HEK293 (cell line): ENCODE results near the gene PRC1.
A peak's percentile ranks its signal among the peaks of the same experiment; 100 is the strongest.

Experiments used
- CTCF ChIA-PET: fragments of 350-600 bp; formaldehyde crosslinking; extraction: SDS; loops from one replicate; lab custom pipeline; 2021; ENCODE audit warnings: antibody characterized with exemption; lab: Yijun Ruan, JAX
- POLR2A ChIA-PET: fragments of 300-600 bp; formaldehyde crosslinking; extraction: SDS; loops from one replicate; lab custom pipeline; 2020; ENCODE audit warnings: antibody characterized with exemption, inconsistent platforms; lab: Yijun Ruan, JAX
- H3K27ac ChIP-seq: fragments of 200-500 bp; sonication (Bioruptor generic); 2 replicates; pipeline ENCODE4 v1.5.1; 2014; ENCODE audit warnings: low read depth, low read length, control low read depth, inconsistent platforms; ENCODE audit errors: extremely low read depth
- H3K36me3 ChIP-seq, 2 experiments: fragments of 200-500 bp in 1 of 2; sonication (Bioruptor generic) in 1 of 2; 1 replicate in 1 of 2; 2 replicates in 1 of 2; pipeline ENCODE4 v1.5.1; 2014 to 2017; ENCODE audit warnings: inconsistent platforms in 2 of 2, low read length in 2 of 2; ENCODE audit not compliant: control insufficient read depth in 2 of 2, insufficient read depth in 1 of 2
- H3K4me1 ChIP-seq: fragments of 200-500 bp; sonication (Bioruptor generic); 2 replicates; pipeline ENCODE4 v1.5.1; 2014; ENCODE audit warnings: mild to moderate bottlenecking, low read length, inconsistent platforms; ENCODE audit not compliant: control insufficient read depth, insufficient read depth
- H3K4me3 ChIP-seq: 2 replicates; pipeline ENCODE4 v1.5.1; 2011; ENCODE audit warnings: low read depth, mild to moderate bottlenecking, control low read depth, low read length, moderate library complexity
- H3K9me3 ChIP-seq: fragments of 200-500 bp; sonication (Bioruptor generic); 2 replicates; pipeline ENCODE4 v1.5.1; 2014; ENCODE audit warnings: low read depth, low read length, inconsistent platforms; ENCODE audit not compliant: control insufficient read depth, insufficient read depth
- FEZF1 ChIP-seq: fragments of 450-650 bp; formaldehyde crosslinking; IDR thresholded peaks from 2 replicates; pipeline ENCODE4 v1.5.1; 2016; ENCODE audit warnings: missing biosample characterization, missing genetic modification characterization
- GFI1B ChIP-seq: fragments of 450-650 bp; formaldehyde crosslinking; IDR thresholded peaks from 2 replicates; pipeline ENCODE4 v1.5.1; 2016; ENCODE audit warnings: missing biosample characterization, missing genetic modification characterization
- HOXC10 ChIP-seq: sonication (generic); formaldehyde crosslinking; IDR thresholded peaks from 2 replicates; pipeline ENCODE4 v1.8.1; 2023; ENCODE audit warnings: mild to moderate bottlenecking, missing genetic modification reagents
- KLF1 ChIP-seq: fragments of 450-650 bp; formaldehyde crosslinking; IDR thresholded peaks from 2 replicates; pipeline ENCODE4 v1.5.1; 2016; ENCODE audit warnings: missing biosample characterization, missing genetic modification characterization
- KLF8 ChIP-seq: fragments of 450-650 bp; formaldehyde crosslinking; IDR thresholded peaks from 2 replicates; pipeline ENCODE4 v1.5.1; 2016; ENCODE audit warnings: missing biosample characterization, missing genetic modification characterization
- MZF1 ChIP-seq: fragments of 450-650 bp; formaldehyde crosslinking; IDR thresholded peaks from 2 replicates; pipeline ENCODE4 v1.5.1; 2017; ENCODE audit warnings: missing biosample characterization, missing genetic modification characterization, borderline replicate concordance
- SP2 ChIP-seq: fragments of 450-650 bp; formaldehyde crosslinking; IDR thresholded peaks from 2 replicates; pipeline ENCODE4 v1.5.1; 2016; ENCODE audit warnings: missing biosample characterization, missing genetic modification characterization
- YY1 ChIP-seq: fragments of 450-650 bp; formaldehyde crosslinking; IDR thresholded peaks from 2 replicates; pipeline ENCODE4 v1.5.1; 2018; ENCODE audit warnings: missing biosample characterization, missing genetic modification characterization
- ZBTB17 ChIP-seq: fragments of 450-650 bp; formaldehyde crosslinking; IDR thresholded peaks from 2 replicates; pipeline ENCODE4 v1.5.1; 2016; ENCODE audit warnings: missing biosample characterization, missing genetic modification characterization
- ZFP41 ChIP-seq: fragments of 450-650 bp; formaldehyde crosslinking; IDR thresholded peaks from 2 replicates; pipeline ENCODE4 v1.5.1; 2016; ENCODE audit warnings: missing biosample characterization, missing genetic modification characterization, borderline replicate concordance
- ZNF114 ChIP-seq: fragments of 450-650 bp; formaldehyde crosslinking; IDR thresholded peaks from 2 replicates; pipeline ENCODE4 v1.5.0; 2017; ENCODE audit warnings: missing biosample characterization, missing genetic modification characterization
- ZNF121 ChIP-seq: fragments of 450-650 bp; formaldehyde crosslinking; IDR thresholded peaks from 2 replicates; pipeline ENCODE4 v1.5.1; 2016; ENCODE audit warnings: missing biosample characterization, missing genetic modification characterization
- ZNF133 ChIP-seq: fragments of 450-650 bp; formaldehyde crosslinking; IDR thresholded peaks from 2 replicates; pipeline ENCODE4 v1.5.1; 2016; ENCODE audit warnings: missing biosample characterization, missing genetic modification characterization
- ZNF19 ChIP-seq: fragments of 450-650 bp; formaldehyde crosslinking; IDR thresholded peaks from 2 replicates; pipeline ENCODE4; 2016; ENCODE audit warnings: missing biosample characterization, missing genetic modification characterization, low read depth
- ZNF292 ChIP-seq: fragments of 450-650 bp; formaldehyde crosslinking; IDR thresholded peaks from 2 replicates; pipeline ENCODE4 v1.5.1; 2016; ENCODE audit warnings: low read depth, missing biosample characterization, missing genetic modification characterization, borderline replicate concordance
- ZNF335 ChIP-seq: fragments of 450-650 bp; formaldehyde crosslinking; conservative IDR thresholded peaks from 2 replicates; pipeline ENCODE4 v1.5.1; 2016; ENCODE audit warnings: missing biosample characterization, missing genetic modification characterization
- ZNF366 ChIP-seq: fragments of 450-650 bp; formaldehyde crosslinking; conservative IDR thresholded peaks from 2 replicates; pipeline ENCODE4 v1.5.1; 2016; ENCODE audit warnings: missing biosample characterization, missing genetic modification characterization
- ZNF404 ChIP-seq: fragments of 450-650 bp; formaldehyde crosslinking; IDR thresholded peaks from 2 replicates; pipeline ENCODE4 v1.5.1; 2017; ENCODE audit warnings: missing biosample characterization, missing genetic modification characterization
- ZNF416 ChIP-seq: fragments of 450-650 bp; formaldehyde crosslinking; IDR thresholded peaks from 2 replicates; pipeline ENCODE4 v1.5.1; 2016; ENCODE audit warnings: missing biosample characterization, missing genetic modification characterization
- ZNF530 ChIP-seq: fragments of 450-650 bp; formaldehyde crosslinking; IDR thresholded peaks from 2 replicates; pipeline ENCODE4 v1.5.1; 2016; ENCODE audit warnings: low read depth, missing biosample characterization, missing genetic modification characterization
- ZNF555 ChIP-seq: fragments of 450-650 bp; formaldehyde crosslinking; conservative IDR thresholded peaks from 2 replicates; pipeline ENCODE4 v1.5.1; 2017; ENCODE audit warnings: missing biosample characterization, mild to moderate bottlenecking, missing genetic modification characterization, inconsistent platforms
- ZNF600 ChIP-seq: fragments of 450-650 bp; formaldehyde crosslinking; IDR thresholded peaks from 2 replicates; pipeline ENCODE4 v1.5.1; 2016; ENCODE audit warnings: missing biosample characterization, missing genetic modification characterization
- ZNF747 ChIP-seq: fragments of 450-650 bp; formaldehyde crosslinking; IDR thresholded peaks from 2 replicates; pipeline ENCODE4 v1.5.1; 2016; ENCODE audit warnings: missing biosample characterization, missing genetic modification characterization
- ZNF777 ChIP-seq: fragments of 450-650 bp; formaldehyde crosslinking; IDR thresholded peaks from 2 replicates; pipeline ENCODE4 v1.5.1; 2017; ENCODE audit warnings: missing biosample characterization, missing genetic modification characterization, borderline replicate concordance
- ZSCAN16 ChIP-seq: fragments of 450-650 bp; formaldehyde crosslinking; IDR thresholded peaks from 2 replicates; pipeline ENCODE4 v1.5.1; 2016; ENCODE audit warnings: missing biosample characterization, missing genetic modification characterization
- TF ChIP-seq, protein P1 (sequence below): fragments of 450-650 bp; formaldehyde crosslinking; IDR thresholded peaks from 2 replicates; pipeline ENCODE4 v1.5.1; 2016; ENCODE audit warnings: missing biosample characterization, missing genetic modification characterization
- TF ChIP-seq, protein P2 (sequence below): fragments of 450-650 bp; formaldehyde crosslinking; IDR thresholded peaks from 2 replicates; pipeline ENCODE4 v1.5.1; 2017; ENCODE audit warnings: missing biosample characterization, missing genetic modification characterization
- TF ChIP-seq, protein P3 (sequence below): fragments of 450-650 bp; formaldehyde crosslinking; IDR thresholded peaks from 2 replicates; pipeline ENCODE4 v1.5.1; 2016; ENCODE audit warnings: missing biosample characterization, missing genetic modification characterization
- TF ChIP-seq, protein P4 (sequence below): fragments of 450-650 bp; formaldehyde crosslinking; IDR thresholded peaks from 2 replicates; pipeline ENCODE4 v1.5.1; 2016; ENCODE audit warnings: missing biosample characterization, missing genetic modification characterization, borderline replicate concordance

PRC1 gene

DNA sequence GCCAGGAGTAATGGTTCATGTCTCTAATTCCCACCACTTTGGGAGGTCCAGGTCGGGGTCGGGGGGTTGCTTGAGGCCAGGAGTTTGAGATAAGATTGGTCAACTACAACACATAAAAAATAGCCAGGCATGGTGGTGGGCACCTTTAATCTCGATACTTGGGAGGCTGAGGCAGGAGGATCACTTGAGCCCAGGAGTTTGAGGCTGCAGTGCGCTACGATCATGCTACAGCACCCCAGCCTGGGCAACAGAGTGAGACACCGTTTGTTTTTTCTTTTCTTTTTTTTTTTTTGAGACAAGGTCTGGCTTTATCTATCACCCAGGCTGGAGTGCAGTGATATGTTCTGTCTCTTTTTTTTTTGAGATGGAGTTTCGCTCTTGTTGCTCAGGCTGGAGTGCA lies 29.4 kb upstream of the PRC1 start:
- CTCF ChIA-PET, result interaction anchor here (0.7 to 3.3 kb wide), 3 partner anchors 9 to 64 kb away, joined by 3 to 22 read pairs (median 5); no protein-coding TSS in a partner anchor

DNA sequence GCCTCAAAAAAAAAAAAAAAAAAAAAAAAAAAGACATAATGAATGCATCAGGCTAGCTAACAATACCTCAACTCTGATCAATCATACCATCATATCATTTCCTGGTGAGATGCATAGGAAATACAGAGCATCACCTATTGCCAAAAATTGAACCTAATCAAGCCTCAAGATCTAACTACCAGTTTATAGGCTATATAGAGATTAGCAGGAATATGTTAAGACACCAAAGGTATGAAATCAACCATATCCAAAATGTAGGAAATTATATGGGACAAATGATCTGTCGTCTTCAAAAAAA lies 28.4 kb upstream of the PRC1 start:
- H3K4me1 ChIP-seq, result peaks cover 6% of the 10 kb centered on the region; the same call in 1 of the 2 replicates
- peak overlapping the region; percentile 74 for H3K4me3 ChIP-seq
- ChIA-PET CTCF (interaction anchor here (0.6 to 3.3 kb wide), 6 partner anchors 10 to 90 kb away, joined by 4 to 22 read pairs (median 10); partner anchors contain the start of genes HDDC3 and RCCD1), POLR2A (interaction anchor here (0.7 to 2.8 kb wide), 11 partner anchors 10 to 409 kb away, joined by 3 to 15 read pairs (median 7); partner anchors contain the start of genes HDDC3, PRC1, RCCD1 and UNC45A)
- no peaks in the 10 kb centered on the region for H3K9me3 ChIP-seq
- peaks cover 0 to 9% of the 10 kb centered on the region in 2 experiments; a peak in 2 of 3 replicates for H3K36me3 ChIP-seq
- peak overlapping the region; percentile 61; the same call in 1 of the 2 replicates for H3K27ac ChIP-seq
- TF ChIP-seq ZSCAN16 (tag by site-specific recombination) (no peak), ZNF777 (tag by site-specific recombination) (no peak), ZFP41 (tag by site-specific recombination) (no peak), KLF8 (tag by site-specific recombination) (no peak), ZNF19 (no peak), YY1 (tag by site-specific recombination) (no peak), FEZF1 (tag by site-specific recombination) (no peak), ZNF292 (tag by site-specific recombination) (no peak), ZNF404 (tag by site-specific recombination) (no peak), HOXC10 (CRISPR knock-in tag) (no peak), ZNF335 (tag by site-specific recombination) (peak; percentile 91), MZF1 (tag by site-specific recombination) (no peak), ZBTB17 (tag by site-specific recombination) (0 out of 2 replicates have a peak, but pooled peaks have one; percentile 67), ZNF366 (tag by site-specific recombination) (no peak), ZNF747 (tag by site-specific recombination) (no peak), KLF1 (tag by site-specific recombination) (no peak), ZNF121 (tag by site-specific recombination) (no peak), ZNF530 (tag by site-specific recombination) (no peak), SP2 (tag by site-specific recombination) (no peak), ZNF133 (no peak), ZNF114 (tag by site-specific recombination) (no peak), ZNF600 (tag by site-specific recombination) (no peak), ZNF555 (tag by site-specific recombination) (no peak), GFI1B (tag by site-specific recombination) (no peak), ZNF416 (tag by site-specific recombination) (no peak)
- TF ChIP-seq, protein P1, sequence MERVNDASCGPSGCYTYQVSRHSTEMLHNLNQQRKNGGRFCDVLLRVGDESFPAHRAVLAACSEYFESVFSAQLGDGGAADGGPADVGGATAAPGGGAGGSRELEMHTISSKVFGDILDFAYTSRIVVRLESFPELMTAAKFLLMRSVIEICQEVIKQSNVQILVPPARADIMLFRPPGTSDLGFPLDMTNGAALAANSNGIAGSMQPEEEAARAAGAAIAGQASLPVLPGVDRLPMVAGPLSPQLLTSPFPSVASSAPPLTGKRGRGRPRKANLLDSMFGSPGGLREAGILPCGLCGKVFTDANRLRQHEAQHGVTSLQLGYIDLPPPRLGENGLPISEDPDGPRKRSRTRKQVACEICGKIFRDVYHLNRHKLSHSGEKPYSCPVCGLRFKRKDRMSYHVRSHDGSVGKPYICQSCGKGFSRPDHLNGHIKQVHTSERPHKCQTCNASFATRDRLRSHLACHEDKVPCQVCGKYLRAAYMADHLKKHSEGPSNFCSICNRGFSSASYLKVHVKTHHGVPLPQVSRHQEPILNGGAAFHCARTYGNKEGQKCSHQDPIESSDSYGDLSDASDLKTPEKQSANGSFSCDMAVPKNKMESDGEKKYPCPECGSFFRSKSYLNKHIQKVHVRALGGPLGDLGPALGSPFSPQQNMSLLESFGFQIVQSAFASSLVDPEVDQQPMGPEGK (tag by site-specific recombination), result 0 out of 2 replicates have a peak, but pooled peaks have one; percentile 5
- TF ChIP-seq, protein P2, sequence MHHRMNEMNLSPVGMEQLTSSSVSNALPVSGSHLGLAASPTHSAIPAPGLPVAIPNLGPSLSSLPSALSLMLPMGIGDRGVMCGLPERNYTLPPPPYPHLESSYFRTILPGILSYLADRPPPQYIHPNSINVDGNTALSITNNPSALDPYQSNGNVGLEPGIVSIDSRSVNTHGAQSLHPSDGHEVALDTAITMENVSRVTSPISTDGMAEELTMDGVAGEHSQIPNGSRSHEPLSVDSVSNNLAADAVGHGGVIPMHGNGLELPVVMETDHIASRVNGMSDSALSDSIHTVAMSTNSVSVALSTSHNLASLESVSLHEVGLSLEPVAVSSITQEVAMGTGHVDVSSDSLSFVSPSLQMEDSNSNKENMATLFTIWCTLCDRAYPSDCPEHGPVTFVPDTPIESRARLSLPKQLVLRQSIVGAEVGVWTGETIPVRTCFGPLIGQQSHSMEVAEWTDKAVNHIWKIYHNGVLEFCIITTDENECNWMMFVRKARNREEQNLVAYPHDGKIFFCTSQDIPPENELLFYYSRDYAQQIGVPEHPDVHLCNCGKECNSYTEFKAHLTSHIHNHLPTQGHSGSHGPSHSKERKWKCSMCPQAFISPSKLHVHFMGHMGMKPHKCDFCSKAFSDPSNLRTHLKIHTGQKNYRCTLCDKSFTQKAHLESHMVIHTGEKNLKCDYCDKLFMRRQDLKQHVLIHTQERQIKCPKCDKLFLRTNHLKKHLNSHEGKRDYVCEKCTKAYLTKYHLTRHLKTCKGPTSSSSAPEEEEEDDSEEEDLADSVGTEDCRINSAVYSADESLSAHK, result no peak
- TF ChIP-seq, protein P3, sequence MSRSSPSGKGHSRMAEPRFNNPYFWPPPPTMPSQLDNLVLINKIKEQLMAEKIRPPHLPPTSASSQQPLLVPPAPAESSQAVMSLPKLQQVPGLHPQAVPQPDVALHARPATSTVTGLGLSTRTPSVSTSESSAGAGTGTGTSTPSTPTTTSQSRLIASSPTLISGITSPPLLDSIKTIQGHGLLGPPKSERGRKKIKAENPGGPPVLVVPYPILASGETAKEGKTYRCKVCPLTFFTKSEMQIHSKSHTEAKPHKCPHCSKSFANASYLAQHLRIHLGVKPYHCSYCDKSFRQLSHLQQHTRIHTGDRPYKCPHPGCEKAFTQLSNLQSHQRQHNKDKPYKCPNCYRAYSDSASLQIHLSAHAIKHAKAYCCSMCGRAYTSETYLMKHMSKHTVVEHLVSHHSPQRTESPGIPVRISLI, result peak; percentile 10
- TF ChIP-seq, protein P4, sequence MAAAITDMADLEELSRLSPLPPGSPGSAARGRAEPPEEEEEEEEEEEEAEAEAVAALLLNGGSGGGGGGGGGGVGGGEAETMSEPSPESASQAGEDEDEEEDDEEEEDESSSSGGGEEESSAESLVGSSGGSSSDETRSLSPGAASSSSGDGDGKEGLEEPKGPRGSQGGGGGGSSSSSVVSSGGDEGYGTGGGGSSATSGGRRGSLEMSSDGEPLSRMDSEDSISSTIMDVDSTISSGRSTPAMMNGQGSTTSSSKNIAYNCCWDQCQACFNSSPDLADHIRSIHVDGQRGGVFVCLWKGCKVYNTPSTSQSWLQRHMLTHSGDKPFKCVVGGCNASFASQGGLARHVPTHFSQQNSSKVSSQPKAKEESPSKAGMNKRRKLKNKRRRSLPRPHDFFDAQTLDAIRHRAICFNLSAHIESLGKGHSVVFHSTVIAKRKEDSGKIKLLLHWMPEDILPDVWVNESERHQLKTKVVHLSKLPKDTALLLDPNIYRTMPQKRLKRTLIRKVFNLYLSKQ (tag by site-specific recombination), result no peak

More for the DNA sequence above, 29.4 kb upstream of the PRC1 start:
- no peak overlapping the region for H3K27ac ChIP-seq
- no peak overlapping the region for H3K4me3 ChIP-seq
- no peaks in the 10 kb centered on the region for H3K9me3 ChIP-seq
- POLR2A ChIA-PET, result interaction anchor here (1.7 kb wide), 1 partner anchor 29 kb away, joined by 14 read pairs; the partner anchor contains the start of gene PRC1
- no peak for TF ChIP-seq MZF1 (tag by site-specific recombination)
- TF ChIP-seq ZNF121 (tag by site-specific recombination), result 0 out of 2 replicates have a peak, but pooled peaks have one; percentile 26
- H3K4me1 ChIP-seq, result peaks cover 6% of the 10 kb centered on the region; the same call in 1 of the 2 replicates
- peaks cover 0 to 3% of the 10 kb centered on the region in 2 experiments; a peak in 1 of 3 replicates for H3K36me3 ChIP-seq
